T-helper 2 cell treated with Interferon-gamma antibody and Interleukin-4, amounts not matched to agents 5 μg/mL and 100 μg/mL, for 36 hours (primary cell): Measurements from ENCODE around the gene FAM135A.
A peak's percentile ranks its signal among the peaks of the same experiment; 100 is the strongest.
"Not testable (repeated sequence)": the region's sequence is repeated elsewhere in the genome, so short reads cannot be mapped to it uniquely, and the experiment has no call there.

Experiments used
- DNase-seq: peaks from one replicate; pipeline ENCODE4 v3.0.0; 2021; ENCODE audit warnings: low spot score
- H3K27ac Mint-ChIP-seq: one replicate; pipeline ENCODE4 v1.8.0; 2021; ENCODE audit warnings: mild to moderate bottlenecking, mixed read lengths
- H3K27me3 Mint-ChIP-seq: one replicate; pipeline ENCODE4 v1.8.0; 2021; ENCODE audit warnings: low read depth, mixed read lengths
- H3K36me3 Mint-ChIP-seq: one replicate; pipeline ENCODE4 v1.8.0; 2021; ENCODE audit warnings: low read depth, mixed read lengths
- H3K4me1 Mint-ChIP-seq: one replicate; pipeline ENCODE4 v1.8.0; 2021; ENCODE audit warnings: low read depth, mixed read lengths
- H3K4me3 Mint-ChIP-seq: one replicate; pipeline ENCODE4 v1.8.0; 2022; ENCODE audit warnings: mild to moderate bottlenecking, moderate library complexity, mixed read lengths
- H3K9me3 Mint-ChIP-seq: one replicate; pipeline ENCODE4 v1.8.0; 2021; ENCODE audit warnings: mixed read lengths

FAM135A gene

GRCh38 chr6:70557998-70558397, 144.7 kb downstream of the FAM135A start:
- Mint-ChIP-seq H3K27me3 (no peaks in the 10 kb centered on the region), H3K4me1 (peaks cover 15% of the 10 kb centered on the region), H3K4me3 (no peak overlapping the region), H3K27ac (peak overlapping the region; percentile 18), H3K9me3 (no peaks in the 10 kb centered on the region), H3K36me3 (no peaks in the 10 kb centered on the region)
- DNase-seq = no peak

DNA sequence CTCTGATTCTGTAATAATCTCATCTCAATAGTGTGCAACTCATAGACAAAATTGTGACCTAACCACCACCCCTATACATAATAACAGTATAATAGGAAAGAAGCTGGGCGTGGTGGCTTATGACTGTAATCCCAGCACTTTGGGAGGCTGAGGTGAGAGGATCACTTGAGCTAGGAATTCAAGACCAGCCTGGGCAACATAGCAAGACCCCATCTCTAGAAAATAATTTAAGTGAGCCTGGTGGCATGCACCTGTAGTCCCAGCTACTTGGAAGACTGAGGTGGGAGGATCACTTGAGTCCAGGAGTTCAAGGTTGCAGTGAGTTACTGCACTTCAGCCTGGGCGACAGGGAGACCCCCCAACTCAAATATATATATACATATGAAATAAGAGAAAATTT, 149.1 kb downstream of the FAM135A start:
- not testable (repeated sequence) for DNase-seq, H3K36me3 Mint-ChIP-seq, H3K27me3 Mint-ChIP-seq, H3K27ac Mint-ChIP-seq, H3K4me3 Mint-ChIP-seq, H3K9me3 Mint-ChIP-seq
- peaks cover 17% of the 10 kb centered on the region for H3K4me1 Mint-ChIP-seq

DNA sequence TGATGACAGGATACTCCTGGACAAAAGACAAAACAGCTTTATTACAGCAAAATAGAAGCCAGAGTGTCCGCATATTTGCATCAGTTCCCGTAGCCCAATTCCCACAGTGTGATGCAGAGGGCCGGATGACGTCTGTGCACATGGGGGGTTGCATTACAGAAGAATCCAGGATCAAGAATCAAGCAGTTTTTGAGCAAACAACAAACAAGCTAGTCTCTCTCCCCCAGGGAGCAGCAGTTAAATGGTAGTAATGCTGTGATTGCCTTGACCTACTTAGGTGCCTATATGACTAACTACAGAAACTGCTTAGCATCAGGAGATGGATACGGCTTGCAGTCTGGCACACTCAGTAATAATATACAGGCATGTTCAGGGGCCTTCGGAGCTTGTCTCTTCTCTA, 150.2 kb downstream of the FAM135A start:
- H3K27me3 Mint-ChIP-seq = no peaks in the 10 kb centered on the region
- H3K4me1 Mint-ChIP-seq = peaks cover 15% of the 10 kb centered on the region
- no peaks in the 10 kb centered on the region for H3K36me3 Mint-ChIP-seq
- no peak overlapping the region for H3K27ac Mint-ChIP-seq
- H3K9me3 Mint-ChIP-seq = no peaks in the 10 kb centered on the region
- H3K4me3 Mint-ChIP-seq = no peak overlapping the region
- no peak for DNase-seq

DNA sequence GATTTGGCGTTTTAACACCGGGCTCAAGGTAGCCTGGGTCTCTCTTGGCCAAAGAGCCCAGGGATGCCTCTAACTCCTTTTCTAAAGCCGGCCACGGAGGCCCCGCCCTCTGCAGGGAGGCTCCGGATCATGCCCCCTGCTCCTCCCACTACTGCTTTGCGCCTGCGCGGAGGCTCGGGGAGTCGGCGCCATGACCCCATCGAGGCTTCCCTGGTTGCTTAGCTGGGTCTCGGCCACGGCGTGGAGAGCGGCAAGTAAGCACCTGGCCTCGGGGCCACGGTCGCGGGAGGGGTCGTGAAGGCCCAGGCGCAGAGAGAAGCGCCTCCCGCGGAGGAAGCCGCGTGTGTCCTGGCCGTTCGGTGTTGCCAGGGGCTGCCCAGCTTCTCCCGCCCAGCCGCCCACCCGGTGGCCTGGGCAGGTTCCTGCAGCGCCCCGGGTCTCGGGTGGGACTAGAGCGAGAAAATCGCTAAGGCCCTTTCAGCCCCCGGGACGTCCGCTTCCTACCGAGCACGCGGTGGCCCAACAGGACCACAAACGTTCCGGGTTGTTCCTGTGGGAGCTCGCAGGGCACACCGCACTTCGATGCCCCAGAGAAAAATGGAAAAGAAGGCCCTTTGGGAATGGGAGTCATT, 153.6 kb downstream of the FAM135A start, which contains the start of gene SDHAF4:
SDHAF4 (plus strand) TSS at position 180 of the 632 bp plus-strand sequence; CDS start at position 191, 11 bp downstream.
- Mint-ChIP-seq H3K9me3 (no peaks in the 10 kb centered on the region), H3K36me3 (peaks cover 16% of the 10 kb centered on the region), H3K27ac (peak within 1 kb of the TSS; percentile 78), H3K4me3 (peak within 1 kb of the TSS; percentile 86), H3K27me3 (no peaks in the 10 kb centered on the region), H3K4me1 (peaks cover 13% of the 10 kb centered on the region)
- peak; percentile 91 for DNase-seq

- Mint-ChIP-seq H3K36me3 (peaks cover 18% of the 10 kb centered on the region), H3K4me1 (peaks cover 2% of the 10 kb centered on the region), H3K4me3 (no peak overlapping the region), H3K9me3 (no peaks in the 10 kb centered on the region), H3K27ac (no peak overlapping the region), H3K27me3 (no peaks in the 10 kb centered on the region)
- DNase-seq = no peak
Measured at GRCh38 chr6:70574643-70575042, 161.3 kb downstream of the FAM135A start.

DNA sequence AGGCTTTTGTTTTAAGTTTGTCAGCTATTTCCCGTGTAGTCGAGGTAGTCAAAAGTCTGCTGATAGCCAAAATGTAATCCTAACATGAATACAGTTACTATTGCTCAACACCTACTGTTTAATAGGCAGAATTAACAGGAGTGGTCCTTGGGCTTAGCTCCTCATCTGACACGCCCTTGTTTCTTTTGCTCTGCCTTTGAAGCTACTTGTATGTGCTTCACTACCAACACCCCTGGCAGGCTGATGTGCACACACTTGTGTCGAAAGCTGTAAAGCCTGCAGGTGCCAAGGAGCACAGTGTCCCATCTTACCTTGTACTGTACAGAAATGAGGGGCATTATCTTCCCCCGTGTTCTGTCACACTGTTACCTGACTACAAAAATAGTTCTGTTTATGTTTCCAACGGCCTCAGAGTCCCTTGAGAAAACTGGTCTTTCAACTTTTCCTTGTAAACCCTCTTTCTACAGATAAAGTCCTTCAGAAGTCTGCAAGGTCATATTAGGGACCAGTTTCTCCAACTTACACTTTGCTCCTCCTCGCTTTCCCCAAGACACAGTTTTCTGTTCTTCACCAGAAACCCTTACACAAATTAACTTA, 162.7 kb downstream of the FAM135A start:
- H3K27ac Mint-ChIP-seq = no peak overlapping the region
- DNase-seq = no peak

GRCh38 chr6:70586114-70586513, 172.8 kb downstream of the FAM135A start:
- DNase-seq = no peak
- Mint-ChIP-seq H3K4me3 (no peak overlapping the region), H3K27me3 (no peaks in the 10 kb centered on the region), H3K27ac (no peak overlapping the region), H3K36me3 (peaks cover 40% of the 10 kb centered on the region), H3K4me1 (peaks cover 7% of the 10 kb centered on the region), H3K9me3 (no peaks in the 10 kb centered on the region)

More for the DNA sequence above, 162.7 kb downstream of the FAM135A start:
- Mint-ChIP-seq H3K4me1 (peaks cover 2% of the 10 kb centered on the region), H3K27me3 (no peaks in the 10 kb centered on the region), H3K9me3 (no peaks in the 10 kb centered on the region), H3K36me3 (peaks cover 15% of the 10 kb centered on the region), H3K4me3 (no peak overlapping the region)

DNA sequence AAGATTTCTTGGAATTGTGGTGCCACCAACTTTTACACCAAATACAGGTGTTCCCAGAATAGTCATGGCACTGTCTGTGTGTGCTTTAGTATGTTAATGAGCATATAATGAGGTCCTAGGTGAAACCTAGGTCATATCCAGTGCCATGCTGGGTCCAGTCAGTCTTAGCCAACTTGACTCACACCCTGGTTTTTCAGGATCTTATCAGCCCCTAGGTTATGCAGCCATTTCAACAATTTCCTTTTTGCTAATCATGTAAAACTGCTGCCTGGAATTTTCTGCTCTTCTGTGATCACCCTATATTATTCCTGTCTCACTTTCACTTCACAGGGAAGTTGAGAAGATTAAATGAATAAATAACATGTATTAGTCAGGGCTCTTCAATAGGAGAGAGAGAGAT, 177.1 kb downstream of the FAM135A start:
- DNase-seq = no peak
- Mint-ChIP-seq H3K36me3 (peaks cover 14% of the 10 kb centered on the region), H3K9me3 (peaks cover 6% of the 10 kb centered on the region), H3K4me1 (peaks cover 7% of the 10 kb centered on the region), H3K27me3 (no peaks in the 10 kb centered on the region), H3K4me3 (no peak overlapping the region), H3K27ac (no peak overlapping the region)

DNA sequence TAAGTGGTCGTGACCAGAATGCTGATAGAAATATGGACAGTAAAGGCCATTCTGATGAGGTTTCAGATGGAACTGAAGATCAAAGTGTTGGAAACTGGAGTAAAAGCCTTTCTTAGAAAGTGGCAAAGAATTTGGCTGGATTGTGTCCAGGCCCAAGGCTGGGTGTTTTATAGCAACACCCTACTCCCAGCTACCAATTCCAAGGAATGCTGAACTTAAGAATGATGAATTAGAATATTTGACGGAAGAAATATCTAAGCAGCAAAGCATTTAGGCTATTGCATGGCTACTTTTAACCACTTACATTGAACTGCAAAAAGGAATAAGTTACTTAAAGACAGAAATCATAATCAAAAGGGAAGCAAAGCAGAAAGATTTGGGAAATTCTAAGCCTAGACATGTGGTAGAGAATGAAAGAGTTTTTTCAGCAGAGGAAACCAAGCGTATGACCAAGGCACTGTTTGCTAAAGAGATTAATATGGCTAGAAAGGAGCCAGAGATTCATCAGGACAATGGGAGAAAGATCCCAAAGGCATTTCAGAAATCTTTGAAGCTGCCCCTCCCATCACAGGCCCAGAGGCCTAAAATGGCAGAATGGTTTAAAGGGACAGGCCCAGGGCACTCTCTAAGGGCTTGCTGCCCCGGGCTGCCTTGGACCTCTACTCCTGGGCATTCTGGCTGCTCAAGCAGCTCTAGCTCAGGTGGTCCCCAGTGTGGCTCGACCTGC, 179.2 kb downstream of the FAM135A start:
- H3K36me3 Mint-ChIP-seq = peaks cover 10% of the 10 kb centered on the region
- no peaks in the 10 kb centered on the region for H3K4me1 Mint-ChIP-seq
- H3K27me3 Mint-ChIP-seq = no peaks in the 10 kb centered on the region
- H3K9me3 Mint-ChIP-seq = peaks cover 6% of the 10 kb centered on the region
- DNase-seq = no peak
- no peak overlapping the region for H3K27ac Mint-ChIP-seq
- H3K4me3 Mint-ChIP-seq = no peak overlapping the region

DNA sequence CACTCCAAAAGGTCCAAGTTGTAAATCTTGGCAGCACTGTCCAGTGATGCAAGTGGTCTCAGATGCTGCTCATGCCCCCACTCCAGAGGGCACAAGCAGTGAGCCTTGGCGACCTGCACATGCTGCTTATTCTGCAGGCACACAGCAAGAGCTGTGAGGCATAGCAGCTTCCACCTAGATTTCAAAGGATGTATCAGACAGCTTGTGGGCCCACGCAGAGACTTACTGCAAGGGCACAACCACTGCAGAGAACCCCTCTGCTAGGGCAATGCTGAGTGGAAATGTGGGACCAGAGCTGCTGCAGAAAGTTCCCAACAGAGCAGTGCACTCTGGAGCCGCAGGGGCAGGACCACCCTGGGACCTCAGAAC, 179.8 kb downstream of the FAM135A start:
- no peak for DNase-seq
- Mint-ChIP-seq H3K9me3 (peaks cover 6% of the 10 kb centered on the region), H3K4me1 (no peaks in the 10 kb centered on the region), H3K27me3 (no peaks in the 10 kb centered on the region), H3K36me3 (peaks cover 10% of the 10 kb centered on the region), H3K4me3 (no peak overlapping the region), H3K27ac (no peak overlapping the region)

DNA sequence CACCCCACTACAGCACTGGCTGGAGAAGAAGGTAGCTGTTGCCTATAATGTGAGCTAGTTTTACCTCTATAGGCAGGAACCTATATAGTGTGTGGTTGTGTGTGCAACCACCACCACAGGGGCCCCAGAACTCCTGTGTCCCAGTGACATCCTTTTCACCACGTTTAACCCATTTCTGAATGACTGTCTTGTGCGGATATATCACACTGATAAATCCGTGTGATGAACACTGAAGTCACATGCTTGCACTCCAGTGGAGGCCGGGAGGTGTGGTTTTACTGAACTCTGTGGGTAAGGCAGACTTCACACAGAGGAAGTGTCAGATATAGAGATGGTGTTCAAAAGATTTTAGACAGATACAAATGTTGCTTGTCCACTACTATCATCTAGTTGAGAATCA, 185.9 kb downstream of the FAM135A start:
- no peaks in the 10 kb centered on the region for H3K27me3 Mint-ChIP-seq
- DNase-seq = peak; percentile 40
- peaks cover under 1% of the 10 kb centered on the region for H3K36me3 Mint-ChIP-seq
- H3K4me1 Mint-ChIP-seq = peaks cover 10% of the 10 kb centered on the region
- peaks cover 2% of the 10 kb centered on the region for H3K9me3 Mint-ChIP-seq
- peak overlapping the region; percentile 1 for H3K4me3 Mint-ChIP-seq
- peak overlapping the region; percentile 3 for H3K27ac Mint-ChIP-seq

DNA sequence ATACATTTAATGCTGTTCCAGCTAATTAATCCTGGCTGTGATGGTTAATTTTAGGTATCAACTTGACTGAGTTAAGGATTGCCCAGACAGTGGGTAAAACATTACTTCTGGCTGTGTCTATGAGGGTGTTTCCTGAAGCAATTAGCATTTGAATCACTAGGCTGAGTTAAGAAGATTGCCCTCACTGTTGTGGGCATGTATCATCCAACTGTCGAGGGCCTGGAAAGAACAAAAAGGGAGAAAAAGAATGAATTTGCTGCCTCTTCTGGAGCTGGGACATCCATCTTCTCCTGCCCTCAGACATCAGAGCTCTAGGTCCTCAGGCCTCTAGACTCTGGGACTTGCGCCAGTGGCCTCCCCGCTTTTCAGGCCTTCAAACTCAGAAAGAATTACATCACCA, 187.7 kb downstream of the FAM135A start:
- Mint-ChIP-seq H3K4me1 (peaks cover 14% of the 10 kb centered on the region), H3K4me3 (no peak overlapping the region), H3K27me3 (no peaks in the 10 kb centered on the region), H3K27ac (no peak overlapping the region), H3K9me3 (peaks cover 9% of the 10 kb centered on the region), H3K36me3 (peaks cover 6% of the 10 kb centered on the region)
- DNase-seq = no peak

DNA sequence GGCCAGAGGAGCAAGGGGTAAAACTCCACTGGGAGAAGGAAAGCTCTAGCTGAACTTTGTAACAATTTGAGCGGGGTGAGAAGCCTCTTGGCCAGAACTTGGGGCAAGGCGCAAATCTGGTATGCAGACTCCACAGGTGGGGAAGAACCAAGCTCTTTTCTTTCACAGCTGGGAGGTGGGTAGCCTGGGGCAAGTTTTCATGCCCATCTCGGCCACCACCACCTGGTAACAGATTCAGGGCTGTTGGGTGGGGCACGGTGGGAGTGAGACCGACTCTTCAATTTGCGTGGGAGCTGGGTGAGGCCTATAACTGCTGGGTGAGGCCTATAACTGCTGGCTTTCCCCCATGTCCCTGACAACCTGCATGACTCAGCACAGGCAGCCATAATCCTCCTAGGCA, 190.9 kb downstream of the FAM135A start:
- Mint-ChIP-seq H3K4me3 (no peak overlapping the region), H3K4me1 (peaks cover 25% of the 10 kb centered on the region), H3K27ac (no peak overlapping the region), H3K27me3 (peaks cover under 1% of the 10 kb centered on the region), H3K9me3 (peaks cover 12% of the 10 kb centered on the region), H3K36me3 (peaks cover 14% of the 10 kb centered on the region)
- no peak for DNase-seq

DNA sequence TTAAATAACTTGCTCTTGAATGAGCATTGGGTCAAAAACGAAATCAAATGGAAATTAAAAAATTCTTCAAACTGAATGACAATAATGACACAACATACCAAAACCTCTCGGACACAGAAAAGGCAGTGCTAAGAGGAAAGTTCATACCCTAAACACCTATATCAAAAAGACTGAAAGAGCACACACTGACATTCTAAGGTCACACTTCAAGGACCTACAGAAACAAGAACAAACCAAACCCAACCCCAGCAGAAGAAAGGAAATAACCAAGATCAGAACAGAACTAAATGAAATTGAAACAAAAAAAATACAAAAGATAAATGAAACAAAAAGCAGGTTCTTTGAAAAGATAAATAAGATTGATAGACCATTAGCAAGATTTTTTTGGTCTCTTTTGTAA, 194.1 kb downstream of the FAM135A start:
- Mint-ChIP-seq H3K27me3 (peaks cover 28% of the 10 kb centered on the region), H3K36me3 (peaks cover 14% of the 10 kb centered on the region), H3K27ac (peak overlapping the region; percentile 84), H3K9me3 (peaks cover 12% of the 10 kb centered on the region), H3K4me3 (peak overlapping the region; percentile 69), H3K4me1 (peaks cover 22% of the 10 kb centered on the region)
- not testable (repeated sequence) for DNase-seq
